A549 treated with Mapracorat at 1 μM for 4 hours (cell line): ENCODE measurements around the gene LRP1. TPM values are rescaled to one million over a fixed set of nuclear protein-coding genes. Genes with fewer than 3 reads are reported as not detected.

ENCODE experiments used
- total RNA-seq: library from RNA; stranded (reverse); fragments of 200-300 nt; extraction: Qiagen RNA extraction; gene quantifications from 5 replicates; pipeline ENCODE4 v1.2.3, GENCODE V29; 2022

Gene LRP1
- total RNA-seq = 14.7 to 19.0 TPM (median 15.1 TPM) in 5 replicates

GRCh38 chr12:57127726-57128518 is at the start of gene LRP1:
Gene LRP1 (plus strand): TSS chr12:57128483. CDS start chr12:57128965, 482 bp downstream.

GRCh38 chr12:57078519-57079404 is 49.5 kb upstream of the LRP1 start, which contains the start of gene NEMP1:
Gene NEMP1 (minus strand): TSS chr12:57078791. CDS start chr12:57078745, 46 bp downstream.

DNA sequence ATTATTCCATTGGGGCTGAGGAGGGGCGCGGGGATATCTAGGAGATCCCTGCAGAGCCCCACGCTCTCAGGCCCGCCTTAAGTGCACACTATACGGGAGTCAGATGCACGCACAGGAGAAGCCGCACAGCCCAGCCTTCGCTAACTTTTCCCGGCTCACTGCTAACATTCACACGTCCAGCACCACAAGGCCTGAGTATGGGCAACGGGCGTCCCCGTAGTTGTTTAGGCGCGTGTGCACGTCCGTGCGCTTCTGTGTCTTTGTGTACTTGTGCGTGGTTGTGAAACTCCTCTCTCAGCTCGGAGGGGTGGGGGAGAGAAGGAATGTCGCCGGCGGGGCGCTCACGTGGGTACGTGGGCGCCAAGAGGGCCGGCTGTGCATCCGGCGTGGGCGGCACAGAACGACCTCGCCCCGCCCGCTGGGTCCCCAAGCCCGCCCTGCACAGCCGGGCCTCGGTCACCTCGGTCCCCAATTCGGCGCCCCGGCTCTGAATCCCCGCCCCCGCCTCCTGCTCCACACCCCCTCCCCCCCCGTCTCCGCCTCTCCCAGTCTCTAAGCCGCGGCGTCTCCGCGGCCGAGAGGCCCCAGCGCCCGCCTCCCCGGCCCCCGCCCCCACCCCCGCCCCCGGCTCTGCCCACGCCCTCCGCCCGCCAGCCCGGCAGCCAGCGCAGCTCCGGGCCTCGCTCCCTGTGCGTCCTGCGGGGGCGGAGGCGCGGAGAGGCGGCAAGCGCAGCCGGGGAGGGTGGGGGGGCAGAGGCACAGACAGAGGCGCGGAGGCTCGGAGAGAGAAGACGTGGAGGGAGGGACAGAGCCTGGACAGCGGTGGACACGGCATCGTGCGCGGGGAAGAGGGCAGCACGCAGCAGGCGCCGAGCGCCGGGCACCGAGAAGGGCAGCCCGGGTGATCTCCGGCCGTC is 39.7 kb upstream of the LRP1 start, which contains the start of gene NAB2:
Gene NAB2, plus strand, starts transcription at position 761 of the 917 bp plus-strand sequence. CDS start 158 bp downstream, outside the sequence.

DNA sequence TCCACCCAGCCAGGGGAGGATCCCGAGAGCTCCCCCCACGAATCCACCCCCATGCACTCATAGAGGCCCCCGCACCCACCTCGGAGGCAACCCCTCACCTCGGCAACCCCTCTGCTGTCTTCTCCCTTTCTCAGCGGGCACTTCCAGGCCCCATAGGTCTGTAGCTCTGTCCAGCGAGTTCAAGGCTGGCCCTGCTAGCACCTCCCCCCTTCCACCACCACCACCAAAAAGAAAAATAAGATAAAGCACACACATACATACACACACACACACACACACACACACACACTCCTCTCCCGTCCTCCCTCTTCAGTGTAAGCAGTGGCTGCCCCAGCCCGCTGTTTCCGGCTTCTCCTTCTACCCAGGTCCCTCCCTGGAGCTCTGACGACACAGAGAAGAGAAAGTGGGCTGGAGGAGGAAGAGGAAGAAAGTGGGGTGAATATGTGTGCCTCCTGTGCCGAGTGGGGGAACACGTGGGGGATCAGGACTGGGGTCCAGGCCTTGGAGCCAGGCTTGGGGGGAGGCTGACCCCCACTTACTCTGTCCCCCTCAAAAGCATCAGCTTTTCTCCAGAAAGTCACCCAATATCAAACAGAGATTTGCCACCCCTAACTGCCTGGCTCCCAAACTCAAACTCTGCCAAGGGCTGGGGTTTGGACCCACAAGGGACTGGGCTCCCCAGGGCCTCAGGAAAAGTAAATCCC is 17.1 kb upstream of the LRP1 start, which contains the start of gene STAT6:
Gene STAT6, minus strand, starts transcription at position 332 of the 704 bp plus-strand sequence. CDS start 3,084 bp downstream, outside the sequence.

DNA sequence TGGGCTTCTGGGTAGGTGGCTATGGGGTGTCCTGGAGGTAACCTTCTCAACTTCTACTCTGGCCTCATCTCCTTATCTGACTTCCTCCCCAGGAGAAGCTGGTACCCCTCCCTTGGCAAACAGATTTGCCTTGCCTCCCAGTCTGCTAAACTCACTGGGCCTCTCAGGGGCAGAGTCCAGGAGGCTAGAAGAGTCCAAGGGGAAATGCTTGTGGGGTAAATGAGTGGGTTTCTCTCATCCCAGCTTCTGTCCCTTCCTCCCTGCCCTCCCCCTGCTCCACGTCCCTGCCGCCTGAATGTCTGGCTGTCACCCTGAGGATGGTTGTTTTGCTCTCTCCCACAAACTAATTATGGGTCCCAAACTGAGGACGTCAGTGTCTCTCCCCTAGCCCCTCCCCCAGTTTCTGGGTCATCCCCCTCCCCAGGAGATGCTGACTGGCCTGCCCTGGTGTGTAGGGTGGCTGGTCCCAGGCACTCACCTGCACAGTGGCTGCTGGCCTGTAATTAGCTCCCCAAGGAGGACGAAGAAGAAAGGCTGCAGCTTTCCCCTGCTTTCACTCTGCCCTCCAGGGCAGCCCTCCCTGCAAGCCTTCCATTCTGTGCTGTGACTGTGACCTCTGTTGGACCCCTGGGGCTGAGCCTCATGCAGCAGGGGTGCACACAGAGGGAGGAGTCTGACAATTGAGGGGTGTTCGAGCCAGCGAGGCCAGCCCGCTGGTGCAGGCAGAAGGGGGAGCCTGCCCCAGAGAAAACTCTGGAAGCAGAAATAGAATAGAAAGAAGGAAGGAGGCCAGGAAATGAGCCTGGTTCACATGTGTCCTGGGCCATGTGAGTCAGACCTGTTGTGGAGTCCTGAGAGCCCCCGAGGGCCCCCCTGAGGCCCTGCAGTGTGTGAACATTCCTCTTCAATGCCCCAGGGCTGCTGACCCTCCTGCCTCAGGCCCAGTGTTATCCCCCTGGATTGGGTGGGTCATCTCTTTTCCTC is 19.0 kb downstream of the LRP1 start, which contains the start of gene LRP1-AS:
Gene LRP1-AS, minus strand, starts transcription at position 659 of the 984 bp plus-strand sequence.

GRCh38 chr12:57216014-57216911 is 88.0 kb downstream of the LRP1 start, which contains the start of gene NXPH4:
Gene NXPH4 (plus strand): TSS chr12:57216794. CDS start chr12:57216970, 176 bp downstream.

DNA sequence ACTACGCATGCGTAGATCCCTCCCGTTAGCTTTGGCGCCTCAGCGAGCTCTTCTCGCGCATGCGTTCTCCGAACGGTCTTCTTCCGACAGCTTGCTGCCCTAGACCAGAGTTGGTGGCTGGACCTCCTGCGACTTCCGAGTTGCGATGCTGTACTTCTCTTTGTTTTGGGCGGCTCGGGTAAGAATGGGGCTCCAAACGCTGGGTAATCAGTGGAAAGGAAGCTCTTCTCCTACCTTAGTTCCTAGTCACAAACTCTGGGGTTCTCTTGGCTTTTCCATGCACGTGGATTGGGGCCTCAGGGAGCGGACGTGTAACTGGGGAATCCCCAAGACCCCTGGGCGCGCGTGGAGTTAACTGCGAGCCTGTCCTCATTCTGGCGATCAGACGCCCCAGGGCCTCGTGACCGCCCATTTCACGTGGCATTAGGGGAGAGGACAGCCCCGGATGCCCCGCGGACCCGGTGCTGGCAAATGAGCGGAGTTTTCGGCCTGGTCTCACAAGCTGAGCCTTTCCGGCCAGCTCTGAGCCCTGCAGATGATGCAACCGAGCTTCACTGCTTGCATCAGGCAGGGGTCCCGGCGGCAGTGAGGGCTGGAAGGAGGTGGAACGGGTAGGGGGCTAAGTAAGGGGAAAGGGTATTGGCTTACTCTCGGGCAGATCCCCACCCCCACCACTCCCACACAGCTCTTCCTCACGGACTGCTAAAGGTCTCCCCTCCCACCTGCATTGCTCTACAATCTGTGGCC is 101.5 kb downstream of the LRP1 start, which contains the start of gene SHMT2:
Gene SHMT2, plus strand, starts transcription at position 78 of the 747 bp plus-strand sequence. Its CDS starts 68 bp downstream, at position 146.

DNA sequence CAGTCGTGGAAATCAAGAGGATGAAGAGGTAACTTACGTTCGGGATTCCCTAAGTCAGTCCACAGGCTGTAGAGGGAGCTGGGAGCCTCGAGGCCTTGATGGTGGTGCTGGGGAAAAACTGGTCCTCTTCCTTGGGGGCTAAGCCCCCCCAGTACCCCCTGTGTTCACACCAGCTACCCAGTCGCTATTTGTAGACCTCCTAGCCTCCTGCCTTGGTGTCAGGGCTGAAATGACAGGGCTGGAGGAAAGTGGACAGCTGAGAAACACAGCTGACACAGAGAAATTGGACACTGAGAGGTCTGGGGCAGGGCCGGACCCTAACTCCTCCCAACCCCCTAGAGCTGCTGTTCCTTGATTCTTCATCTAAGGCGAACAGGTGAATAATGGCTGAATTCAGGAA is 122.7 kb downstream of the LRP1 start, which contains the start of gene STAC3:
Gene STAC3, minus strand, starts transcription at position 232 of the 400 bp plus-strand sequence. CDS start 1,551 bp downstream, outside the sequence.

Other genes with a start within 250 kb of the LRP1 start
- 0.15 TPM in 1 of 5 replicates, not detected in the others for gene SDR9C7, start 194.1 kb upstream of the LRP1 start, total RNA-seq
- gene RDH16, start 170.9 kb upstream of the LRP1 start, total RNA-seq = 0.07 to 0.19 TPM (median 0.11 TPM) in 5 replicates
- 4.4 to 6.0 TPM (median 5.4 TPM) in 5 replicates for gene ZBTB39, start 121.9 kb upstream of the LRP1 start, total RNA-seq
- gene TAC3, start 112.0 kb upstream of the LRP1 start, total RNA-seq = 0.30 TPM in 1 of 5 replicates, not detected in the others
- gene MYO1A, start 78.4 kb upstream of the LRP1 start, total RNA-seq = 0.07 to 0.52 TPM (median 0.26 TPM) in 5 replicates
- 13.4 to 16.5 TPM (median 15.4 TPM) in 5 replicates for gene NEMP1, start 49.7 kb upstream of the LRP1 start, total RNA-seq
- 13.4 to 19.9 TPM (median 19.0 TPM) in 5 replicates for gene NAB2, start 39.4 kb upstream of the LRP1 start, total RNA-seq
- gene STAT6, start 17.1 kb upstream of the LRP1 start, total RNA-seq = 40.7 to 52.1 TPM (median 49.8 TPM) in 5 replicates
- gene LRP1-AS, start 19.1 kb downstream of the LRP1 start, total RNA-seq = not detected in 5 replicates
- gene NXPH4, start 88.3 kb downstream of the LRP1 start, total RNA-seq = 4.1 to 5.6 TPM (median 5.3 TPM) in 5 replicates
- gene SHMT2, start 101.2 kb downstream of the LRP1 start, total RNA-seq = 115 to 128 TPM (median 124 TPM) in 5 replicates
- gene STAC3, start 122.7 kb downstream of the LRP1 start, total RNA-seq = 0.27 to 0.61 TPM (median 0.58 TPM) in 5 replicates